T-helper 22 cell (primary cell): ENCODE data around the gene CTNNB1.

Experiments
- DNase-seq: peaks from one replicate; pipeline ENCODE4 v3.0.0-alpha.2; 2020; ENCODE audit warnings: low read depth

CTNNB1 gene

DNA sequence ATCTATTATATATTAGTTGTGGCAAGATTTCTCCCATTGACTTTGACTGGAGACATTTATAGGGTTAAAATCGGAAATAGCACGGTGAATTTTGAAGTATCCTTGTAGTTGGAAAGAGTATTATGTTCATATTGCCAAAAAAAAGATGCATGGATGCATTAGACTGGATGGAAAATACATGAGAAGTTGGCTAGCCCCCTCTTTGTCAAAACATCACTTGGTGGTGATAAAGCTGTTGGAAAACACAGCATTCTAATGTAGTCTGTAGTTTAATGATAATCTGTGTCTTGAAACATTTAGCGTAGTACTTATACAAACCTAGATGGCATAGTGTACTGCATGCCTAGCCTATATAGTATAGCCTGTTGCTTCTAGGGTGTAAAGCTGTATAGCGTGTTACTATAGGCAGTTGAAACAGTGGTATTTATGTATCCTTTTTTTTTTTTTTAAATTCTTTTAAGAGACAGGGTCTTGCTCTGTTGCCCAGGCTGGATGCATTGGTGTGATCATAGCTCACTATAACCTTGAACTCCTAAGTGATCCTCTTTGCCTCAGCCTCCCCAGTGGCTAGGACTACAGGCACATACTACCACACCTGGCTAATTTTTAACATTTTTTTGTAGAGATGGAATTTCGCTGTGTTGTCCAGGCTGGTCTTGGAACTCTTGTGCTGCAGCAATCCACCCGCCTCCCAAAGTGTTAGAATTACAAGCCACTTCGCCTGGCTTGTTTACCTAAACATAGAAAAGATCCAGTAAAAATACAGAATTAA lies 21.8 kb downstream of the CTNNB1 start:
- no peak for DNase-seq

DNA sequence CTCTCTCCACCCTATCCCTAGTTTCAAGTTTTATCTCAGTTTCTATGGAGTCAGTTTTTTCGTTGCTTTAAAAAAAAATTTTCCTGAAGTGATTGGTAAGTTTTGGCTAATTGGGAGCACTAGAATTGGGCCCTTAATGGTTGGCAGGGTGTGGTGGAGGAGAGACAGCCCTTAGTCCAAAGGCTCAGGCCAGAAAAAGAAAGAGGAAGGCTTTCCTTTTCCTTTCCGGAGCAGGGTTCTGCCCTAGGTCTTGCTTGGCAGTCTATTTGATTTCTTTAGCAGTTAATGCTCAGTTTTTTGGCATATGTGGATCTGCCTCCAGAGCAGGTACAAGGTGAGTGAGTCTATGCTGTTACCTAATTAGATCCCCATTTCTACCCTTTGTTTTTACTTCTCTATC lies 22.7 kb downstream of the CTNNB1 start:
- DNase-seq, result no peak

DNA sequence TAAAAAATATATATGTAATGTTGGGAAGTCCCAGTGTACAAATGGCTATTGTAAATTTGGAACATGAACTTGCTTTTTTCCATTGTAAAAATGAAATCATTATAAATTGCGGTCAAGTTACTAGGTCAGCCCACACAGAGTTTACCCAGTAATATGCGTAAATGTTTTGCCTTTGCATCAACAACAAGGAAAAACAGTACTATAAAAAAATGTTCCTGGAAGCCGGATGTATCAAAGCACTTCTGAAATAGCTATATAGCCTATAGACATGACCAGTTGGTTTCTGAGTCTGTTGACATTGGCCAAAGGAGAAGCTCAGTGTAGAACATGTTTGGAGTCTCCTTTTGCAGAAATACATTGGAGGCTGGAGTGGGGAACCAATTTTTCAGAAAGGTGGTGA lies 23.2 kb downstream of the CTNNB1 start:
- no peak for DNase-seq

DNA sequence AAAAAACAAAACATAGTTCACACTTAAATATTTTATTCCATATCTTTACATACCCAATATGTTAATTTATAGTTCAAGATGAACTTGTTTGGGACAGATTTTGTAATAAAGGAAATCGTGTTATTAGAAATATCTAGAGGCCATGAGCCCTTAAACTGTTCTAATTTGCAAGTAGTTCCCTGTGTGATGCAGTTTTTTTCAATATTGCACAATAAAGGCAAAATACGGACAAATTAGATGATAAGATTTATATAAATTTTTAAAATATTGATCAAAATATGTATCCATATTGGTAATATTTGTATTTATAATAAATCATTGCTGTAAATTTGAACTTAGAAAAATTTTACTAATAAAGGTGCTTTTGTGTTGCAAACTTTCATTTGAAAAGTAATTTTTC lies 23.8 kb downstream of the CTNNB1 start:
- no peak for DNase-seq

DNA sequence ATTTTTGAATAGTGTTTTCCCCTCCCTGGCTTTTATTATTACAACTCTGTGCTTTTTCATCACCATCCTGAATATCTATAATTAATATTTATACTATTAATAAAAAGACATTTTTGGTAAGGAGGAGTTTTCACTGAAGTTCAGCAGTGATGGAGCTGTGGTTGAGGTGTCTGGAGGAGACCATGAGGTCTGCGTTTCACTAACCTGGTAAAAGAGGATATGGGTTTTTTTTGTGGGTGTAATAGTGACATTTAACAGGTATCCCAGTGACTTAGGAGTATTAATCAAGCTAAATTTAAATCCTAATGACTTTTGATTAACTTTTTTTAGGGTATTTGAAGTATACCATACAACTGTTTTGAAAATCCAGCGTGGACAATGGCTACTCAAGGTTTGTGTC lies 24.4 kb downstream of the CTNNB1 start:
- no peak for DNase-seq

DNA sequence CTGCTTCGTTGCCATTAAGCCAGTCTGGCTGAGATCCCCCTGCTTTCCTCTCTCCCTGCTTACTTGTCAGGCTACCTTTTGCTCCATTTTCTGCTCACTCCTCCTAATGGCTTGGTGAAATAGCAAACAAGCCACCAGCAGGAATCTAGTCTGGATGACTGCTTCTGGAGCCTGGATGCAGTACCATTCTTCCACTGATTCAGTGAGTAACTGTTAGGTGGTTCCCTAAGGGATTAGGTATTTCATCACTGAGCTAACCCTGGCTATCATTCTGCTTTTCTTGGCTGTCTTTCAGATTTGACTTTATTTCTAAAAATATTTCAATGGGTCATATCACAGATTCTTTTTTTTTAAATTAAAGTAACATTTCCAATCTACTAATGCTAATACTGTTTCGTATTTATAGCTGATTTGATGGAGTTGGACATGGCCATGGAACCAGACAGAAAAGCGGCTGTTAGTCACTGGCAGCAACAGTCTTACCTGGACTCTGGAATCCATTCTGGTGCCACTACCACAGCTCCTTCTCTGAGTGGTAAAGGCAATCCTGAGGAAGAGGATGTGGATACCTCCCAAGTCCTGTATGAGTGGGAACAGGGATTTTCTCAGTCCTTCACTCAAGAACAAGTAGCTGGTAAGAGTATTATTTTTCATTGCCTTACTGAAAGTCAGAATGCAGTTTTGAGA lies 25.0 kb downstream of the CTNNB1 start:
- DNase-seq, result no peak

DNA sequence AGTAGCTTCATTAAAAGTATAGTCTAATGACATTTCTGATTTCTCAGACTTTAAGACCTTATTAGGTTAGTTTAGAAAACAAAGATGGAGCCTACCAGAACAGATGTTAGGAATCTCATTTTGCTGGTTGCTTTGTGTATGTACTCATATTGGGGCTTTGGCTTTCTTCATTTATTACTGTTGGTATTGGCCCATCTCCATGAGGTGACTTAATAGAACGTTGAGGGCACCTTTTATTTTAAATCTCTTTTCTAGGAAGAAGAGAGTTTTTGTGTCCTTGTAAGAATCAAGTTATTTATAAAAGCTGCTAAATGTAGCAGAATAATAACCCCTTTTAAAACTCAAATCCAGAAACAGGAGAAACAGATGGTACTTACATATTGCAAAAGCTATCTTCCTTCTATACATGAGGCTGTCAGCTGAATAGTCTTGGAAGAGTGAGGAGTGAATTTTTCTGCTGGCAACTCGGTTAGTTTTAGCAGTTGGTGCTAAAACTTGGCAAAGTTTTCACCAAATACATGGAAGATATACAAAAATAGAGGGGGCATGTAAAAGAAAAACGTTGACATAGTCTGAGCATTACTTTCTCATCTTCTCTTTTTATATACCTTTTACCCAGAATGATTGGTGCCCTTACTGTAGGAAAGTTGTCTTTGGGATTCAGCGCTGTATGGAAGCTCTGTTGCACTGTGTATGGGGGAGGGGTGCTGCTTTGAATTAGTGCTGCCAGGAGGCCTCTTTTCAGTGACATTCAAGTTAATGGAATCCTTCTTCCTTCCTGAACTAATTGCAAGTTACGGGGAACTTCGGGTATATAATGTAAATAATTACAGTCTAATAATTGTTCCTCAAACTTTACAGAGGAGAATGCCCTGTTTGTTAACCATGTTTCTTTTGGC lies 35.8 kb downstream of the CTNNB1 start:
- DNase-seq, result no peak

DNA sequence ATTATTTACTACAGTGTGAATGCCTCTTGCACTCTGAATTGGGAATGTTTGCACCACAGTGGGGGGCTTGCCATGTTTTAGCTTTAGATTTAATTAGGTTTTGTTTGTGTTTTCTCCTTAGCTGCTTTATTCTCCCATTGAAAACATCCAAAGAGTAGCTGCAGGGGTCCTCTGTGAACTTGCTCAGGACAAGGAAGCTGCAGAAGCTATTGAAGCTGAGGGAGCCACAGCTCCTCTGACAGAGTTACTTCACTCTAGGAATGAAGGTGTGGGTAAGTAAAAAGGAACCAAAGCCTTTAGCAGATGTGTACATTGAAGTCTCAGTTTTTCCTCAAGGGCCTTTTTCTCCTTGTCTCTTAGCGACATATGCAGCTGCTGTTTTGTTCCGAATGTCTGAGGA lies 36.9 kb downstream of the CTNNB1 start:
- no peak for DNase-seq

DNA sequence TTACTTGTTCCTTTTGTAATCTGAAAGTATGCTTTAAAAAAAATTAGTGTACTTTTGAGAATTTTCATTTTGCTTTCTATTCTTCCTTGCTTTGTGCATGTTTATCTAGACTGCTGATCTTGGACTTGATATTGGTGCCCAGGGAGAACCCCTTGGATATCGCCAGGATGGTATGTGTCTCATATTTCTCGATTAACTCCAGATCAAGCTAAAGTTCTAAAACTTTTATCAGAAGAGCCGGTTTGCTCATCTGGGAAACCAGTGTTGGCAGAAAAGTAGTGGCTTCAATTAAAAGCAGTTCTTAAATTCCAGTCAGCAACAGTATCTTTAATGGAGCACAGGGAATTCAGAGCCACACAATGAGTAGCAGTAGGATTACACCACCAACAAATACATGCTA lies 38.6 kb downstream of the CTNNB1 start:
- DNase-seq, result no peak

DNA sequence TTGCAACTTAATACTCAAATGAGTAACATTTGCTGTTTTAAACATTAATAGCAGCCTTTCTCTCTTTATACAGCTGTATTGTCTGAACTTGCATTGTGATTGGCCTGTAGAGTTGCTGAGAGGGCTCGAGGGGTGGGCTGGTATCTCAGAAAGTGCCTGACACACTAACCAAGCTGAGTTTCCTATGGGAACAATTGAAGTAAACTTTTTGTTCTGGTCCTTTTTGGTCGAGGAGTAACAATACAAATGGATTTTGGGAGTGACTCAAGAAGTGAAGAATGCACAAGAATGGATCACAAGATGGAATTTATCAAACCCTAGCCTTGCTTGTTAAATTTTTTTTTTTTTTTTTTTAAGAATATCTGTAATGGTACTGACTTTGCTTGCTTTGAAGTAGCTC lies 40.3 kb downstream of the CTNNB1 start:
- no peak for DNase-seq

DNA sequence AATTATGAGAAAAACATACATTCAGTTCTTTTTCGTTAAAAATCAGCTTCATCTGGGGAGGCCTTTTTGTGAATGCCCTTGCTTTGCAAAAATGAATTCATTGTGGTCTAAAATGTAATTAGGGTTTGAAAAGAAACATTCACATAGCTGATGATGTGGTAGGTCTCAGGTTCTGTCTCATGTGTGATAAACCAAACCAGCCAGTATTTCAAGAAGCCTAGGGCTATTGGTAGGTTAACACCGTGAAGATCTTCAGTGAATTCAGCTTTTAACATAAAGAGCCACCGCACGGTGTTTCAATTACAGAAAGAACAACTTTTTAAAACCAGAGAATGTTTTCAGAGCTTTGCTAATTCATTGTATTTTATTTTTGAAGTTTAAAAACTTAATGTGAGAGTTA lies 41.9 kb downstream of the CTNNB1 start:
- no peak for DNase-seq

DNA sequence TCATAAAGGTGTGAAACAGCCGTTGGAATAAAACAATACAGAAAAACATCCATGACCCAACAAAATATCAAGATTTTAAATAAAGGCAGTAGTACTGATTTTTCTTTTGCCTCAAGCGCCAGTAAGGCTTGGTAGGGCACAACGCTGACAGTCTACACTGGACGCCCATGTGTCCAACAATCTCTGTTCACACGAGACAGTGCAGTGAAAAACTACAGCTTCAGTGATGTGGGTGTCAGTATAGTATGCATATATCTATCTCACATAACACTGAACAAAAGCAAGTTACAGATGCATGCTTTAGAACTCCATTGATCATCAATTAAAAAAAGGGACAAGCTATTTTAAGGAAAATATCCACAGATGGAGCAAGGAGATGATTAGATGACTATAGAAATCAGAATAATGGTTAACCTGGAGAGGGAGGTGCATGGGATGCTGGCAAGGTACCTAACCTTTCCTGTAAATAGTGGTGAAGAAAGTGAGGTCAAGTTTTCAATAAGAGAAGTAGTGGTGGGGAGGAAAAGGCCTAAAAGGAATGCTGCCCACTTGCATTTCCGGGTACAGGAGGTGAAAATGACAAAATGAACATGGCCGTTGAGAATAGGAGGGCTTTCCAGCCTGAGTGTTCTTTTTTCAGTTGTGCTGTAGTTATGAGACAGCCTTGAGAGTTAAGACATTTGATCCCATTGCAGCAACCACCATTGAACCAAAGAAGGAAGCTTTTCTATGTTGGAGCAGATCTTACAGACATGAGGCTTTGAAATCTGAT lies 42.7 kb downstream of the CTNNB1 start:
- no peak for DNase-seq

DNA sequence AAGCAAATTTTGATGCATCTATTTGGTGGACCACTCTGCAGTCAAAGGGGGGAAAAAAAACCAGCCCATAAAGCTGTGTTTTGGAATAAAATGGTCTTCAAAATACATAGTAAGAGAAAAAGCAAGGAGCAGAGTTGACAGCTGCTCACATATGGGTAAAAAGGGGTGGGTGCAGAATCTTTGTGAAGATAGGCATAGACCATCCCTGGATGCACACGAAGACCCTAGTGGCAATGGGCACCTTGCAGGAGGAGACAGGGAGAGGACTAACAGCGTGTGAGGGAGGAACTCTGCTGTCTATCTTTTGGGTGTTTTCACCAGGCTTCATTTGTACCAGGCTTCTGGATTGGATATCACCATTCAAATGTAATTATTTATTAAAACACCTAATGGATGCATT lies 43.9 kb downstream of the CTNNB1 start:
- no peak for DNase-seq

DNA sequence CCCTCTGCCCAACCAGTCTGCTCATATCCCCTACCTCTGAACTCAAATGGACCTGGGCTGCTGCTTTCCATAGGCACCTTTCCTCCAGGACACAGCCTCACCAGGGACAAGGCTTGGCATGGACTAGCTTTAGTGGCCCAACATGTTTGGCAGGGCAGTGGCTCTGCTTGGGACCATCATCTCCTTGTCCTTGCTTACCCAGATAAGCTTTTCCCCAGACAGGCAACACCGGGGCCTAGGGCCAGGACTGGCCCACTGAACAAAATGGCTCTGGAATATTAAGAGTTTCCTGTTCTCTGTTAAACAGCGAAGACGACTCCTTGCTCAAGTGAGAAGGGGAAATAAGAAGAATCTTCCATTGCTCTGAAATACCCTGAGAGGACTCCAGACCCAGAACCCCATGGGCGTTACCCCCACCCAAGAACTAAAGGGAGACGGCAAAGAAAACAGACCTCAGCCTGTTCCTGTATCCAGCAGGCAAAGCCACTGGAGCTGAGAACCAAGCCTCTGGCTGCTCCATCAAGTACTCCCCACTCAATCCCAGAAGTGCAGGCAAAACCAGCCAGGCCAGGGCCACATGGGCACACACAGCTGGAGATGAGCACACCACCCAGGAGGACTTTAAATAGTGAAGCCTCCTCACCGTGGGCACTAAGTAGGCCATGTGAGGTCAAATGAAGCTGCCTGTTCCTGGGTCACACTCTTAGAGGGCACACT lies 45.5 kb downstream of the CTNNB1 start:
- no peak for DNase-seq

DNA sequence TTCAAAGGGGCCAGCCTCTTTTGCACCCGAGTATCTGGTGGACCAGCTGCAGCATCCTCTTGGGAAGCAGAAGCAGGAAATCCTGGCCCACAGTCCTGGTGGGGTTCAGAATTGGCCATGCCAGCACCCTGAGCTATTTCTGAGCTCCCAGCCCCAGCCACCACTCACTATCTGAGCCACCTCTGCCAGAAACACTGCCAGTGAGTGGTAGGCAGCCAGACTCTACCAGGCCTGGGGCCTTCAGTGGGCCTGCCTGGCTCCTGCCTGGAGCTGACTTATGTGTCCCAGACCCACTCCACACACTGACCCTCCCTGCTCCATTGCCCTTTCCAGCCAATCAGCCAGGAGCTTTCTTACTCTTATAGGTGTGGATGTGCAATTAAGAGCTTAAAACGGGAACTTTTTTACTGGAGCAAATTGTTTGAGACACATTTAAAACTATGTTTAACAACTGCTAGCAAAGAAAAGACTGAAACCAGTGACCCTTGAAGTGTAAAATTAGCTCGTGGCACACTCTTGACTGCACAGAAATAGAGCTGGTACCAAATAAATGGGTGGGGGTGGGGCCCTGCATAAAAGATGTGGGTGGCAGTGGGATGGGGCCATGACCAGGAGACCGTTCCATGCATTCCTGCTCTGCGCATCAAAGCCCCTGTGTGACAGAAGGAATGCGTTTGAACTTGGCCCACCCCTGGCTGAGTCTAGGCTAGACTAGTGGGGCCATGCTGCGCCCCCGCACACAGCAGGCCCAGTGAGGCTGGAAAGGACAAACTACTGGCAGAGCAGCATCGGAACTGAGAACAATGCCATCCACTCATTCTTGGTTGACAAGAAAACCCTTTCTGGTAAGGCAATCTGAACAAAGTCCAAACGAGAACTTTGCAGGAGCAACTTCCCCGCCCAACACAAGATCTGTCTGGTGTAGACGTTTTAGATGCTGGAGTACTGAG lies 48.0 kb downstream of the CTNNB1 start:
- DNase-seq, result no peak

DNA sequence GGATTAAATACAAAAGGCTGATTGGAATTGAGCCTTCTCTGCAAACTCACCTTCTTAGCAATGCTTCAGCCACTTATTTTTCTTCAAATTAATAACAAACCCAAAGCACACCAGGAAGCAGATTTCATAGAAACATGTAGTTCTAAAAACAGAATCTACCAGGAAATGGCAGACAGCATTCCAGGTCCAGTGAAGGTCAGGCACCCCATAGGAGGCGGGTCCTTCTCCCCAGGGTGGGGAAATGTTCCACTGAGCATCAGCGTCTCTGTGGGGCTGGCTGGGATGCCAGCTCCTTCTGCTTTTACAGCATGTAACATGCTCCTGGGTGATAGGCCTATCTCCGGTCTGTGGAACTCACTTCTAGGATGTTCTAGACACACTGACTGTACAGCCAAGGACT lies 49.2 kb downstream of the CTNNB1 start:
- no peak for DNase-seq

DNA sequence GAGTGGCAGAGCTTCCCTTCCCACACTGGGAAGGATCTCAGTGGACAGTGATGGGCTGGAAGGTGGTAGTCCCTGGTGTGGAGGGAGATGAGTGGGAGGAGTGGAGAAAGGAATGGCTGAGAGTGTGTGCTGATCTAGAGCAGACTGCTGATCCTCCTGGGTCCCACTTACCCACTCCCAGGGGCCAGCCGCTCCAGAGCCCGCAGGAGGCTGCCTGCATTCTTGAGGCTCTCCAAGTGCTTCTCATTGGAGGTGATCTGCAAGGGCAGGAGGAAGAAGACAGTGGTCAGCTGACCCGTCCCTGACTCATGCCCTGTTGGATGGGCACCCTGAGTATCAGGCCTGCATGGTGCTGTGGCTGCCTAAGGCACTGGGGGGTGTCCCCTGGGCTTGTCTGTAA lies 50.0 kb downstream of the CTNNB1 start:
- DNase-seq, result no peak

DNA sequence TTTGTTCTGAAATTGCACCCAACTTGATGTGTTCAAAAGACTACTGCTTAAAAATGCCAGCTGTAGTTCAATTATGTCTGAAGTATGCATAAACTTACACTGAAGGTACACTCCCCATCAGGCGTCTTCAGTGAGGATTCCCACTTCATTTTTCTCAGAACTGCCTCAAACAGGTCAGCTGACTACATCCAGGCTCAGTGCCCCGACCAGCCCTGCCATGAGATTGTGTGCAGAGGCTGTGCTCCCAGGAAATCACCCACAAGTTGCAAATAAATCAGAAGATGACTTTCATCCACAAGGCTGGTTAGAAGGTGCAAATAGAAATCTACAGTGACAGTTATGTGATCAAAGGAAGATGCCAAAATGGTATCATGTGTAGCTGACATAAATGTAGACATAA lies 51.5 kb downstream of the CTNNB1 start:
- DNase-seq, result no peak

DNA sequence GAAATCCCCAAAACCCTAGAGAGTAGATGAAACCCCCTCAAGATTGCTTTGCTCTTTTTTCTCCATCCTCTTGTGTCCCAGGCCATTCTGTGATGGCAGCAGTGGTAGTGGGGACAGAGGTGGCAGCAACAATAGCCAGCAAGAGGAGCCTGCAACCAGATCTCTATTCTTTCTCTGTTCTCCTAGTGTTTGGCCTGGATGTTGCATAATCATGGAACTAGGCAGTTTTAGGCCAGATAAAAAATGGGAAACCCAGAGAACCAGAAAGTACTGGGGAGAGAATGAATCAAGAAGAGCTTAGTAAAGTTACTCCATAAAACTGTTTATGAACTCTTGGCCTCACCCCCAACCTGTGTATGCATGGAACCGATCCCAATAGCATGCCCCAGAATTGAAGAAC lies 52.3 kb downstream of the CTNNB1 start:
- no peak for DNase-seq

DNA sequence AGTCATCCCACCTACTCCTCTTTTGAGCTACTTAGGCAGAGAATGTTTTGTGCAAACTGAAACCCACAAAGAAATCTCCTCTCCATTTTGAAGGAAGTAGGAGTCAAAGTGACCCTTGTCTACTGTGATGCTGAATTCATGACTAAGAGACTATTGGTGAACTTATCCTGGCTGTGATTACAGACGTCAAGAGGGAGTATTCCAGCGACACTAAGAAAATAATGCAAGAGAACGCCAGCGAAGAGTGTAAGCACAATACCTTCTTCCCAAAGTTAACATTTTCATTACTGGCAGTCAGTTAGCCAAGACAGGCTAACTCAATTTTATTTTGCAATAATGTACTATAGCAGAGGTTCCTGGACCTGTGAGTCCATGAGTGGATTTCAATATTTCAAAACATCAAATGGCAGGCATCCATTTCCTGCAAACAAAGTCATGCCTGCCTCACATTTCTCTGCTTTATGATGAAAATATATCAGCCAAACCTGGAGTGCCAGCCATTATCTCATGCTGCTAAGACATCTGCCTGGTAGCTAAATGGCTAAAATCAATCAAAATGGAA lies 59.0 kb downstream of the CTNNB1 start:
- DNase-seq, result no peak
